Uterus (tissue), 2 donors: Measurements from ENCODE around the gene AKT2.

ENCODE experiments used
- POLR2A ChIP-seq, 2 donors: fragments of 450-650 bp; IDR thresholded peaks; one replicate each; pipeline ENCODE4 v1.6.1; 2016; ENCODE audit warnings: antibody characterized with exemption in 2 of 2, mild to moderate bottlenecking in 1 of 2, moderate library complexity in 1 of 2
- TF ChIP-seq, protein P1 (sequence below), 4 experiments: fragments of 200-600 bp in 2 of 4; fragments of 450-650 bp in 2 of 4; sonication (generic) in 2 of 4; IDR thresholded peaks; one replicate each; pipeline ENCODE4 v1.5.1; 2016 to 2019; ENCODE audit warnings: antibody characterized with exemption in 4 of 4, mild to moderate bottlenecking in 2 of 4, moderate library complexity in 1 of 4

DNA sequence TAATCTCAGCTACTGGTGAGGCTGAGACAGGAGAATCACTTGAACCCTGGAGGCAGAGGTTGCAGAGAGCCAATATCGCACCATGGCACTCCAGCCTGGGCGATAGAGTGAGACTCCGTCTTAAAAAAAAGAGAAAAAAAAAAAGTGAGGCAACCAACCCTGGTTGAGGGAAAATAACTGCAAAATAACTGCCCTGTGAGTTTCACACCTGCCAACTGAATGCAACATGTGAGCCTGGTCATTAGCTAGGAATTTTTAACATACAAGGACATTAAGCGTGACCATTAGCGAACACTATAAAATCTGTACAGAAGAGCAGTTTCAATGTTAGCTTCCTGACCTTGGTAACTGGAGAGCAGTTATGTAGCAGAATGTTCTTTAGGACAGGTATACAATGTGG is 56.3 kb downstream of the AKT2 start:
- no peak for TF ChIP-seq POLR2A (IDR thresholded peaks at IDR 0.05)
- TF ChIP-seq, protein P1, sequence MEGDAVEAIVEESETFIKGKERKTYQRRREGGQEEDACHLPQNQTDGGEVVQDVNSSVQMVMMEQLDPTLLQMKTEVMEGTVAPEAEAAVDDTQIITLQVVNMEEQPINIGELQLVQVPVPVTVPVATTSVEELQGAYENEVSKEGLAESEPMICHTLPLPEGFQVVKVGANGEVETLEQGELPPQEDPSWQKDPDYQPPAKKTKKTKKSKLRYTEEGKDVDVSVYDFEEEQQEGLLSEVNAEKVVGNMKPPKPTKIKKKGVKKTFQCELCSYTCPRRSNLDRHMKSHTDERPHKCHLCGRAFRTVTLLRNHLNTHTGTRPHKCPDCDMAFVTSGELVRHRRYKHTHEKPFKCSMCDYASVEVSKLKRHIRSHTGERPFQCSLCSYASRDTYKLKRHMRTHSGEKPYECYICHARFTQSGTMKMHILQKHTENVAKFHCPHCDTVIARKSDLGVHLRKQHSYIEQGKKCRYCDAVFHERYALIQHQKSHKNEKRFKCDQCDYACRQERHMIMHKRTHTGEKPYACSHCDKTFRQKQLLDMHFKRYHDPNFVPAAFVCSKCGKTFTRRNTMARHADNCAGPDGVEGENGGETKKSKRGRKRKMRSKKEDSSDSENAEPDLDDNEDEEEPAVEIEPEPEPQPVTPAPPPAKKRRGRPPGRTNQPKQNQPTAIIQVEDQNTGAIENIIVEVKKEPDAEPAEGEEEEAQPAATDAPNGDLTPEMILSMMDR (IDR thresholded peaks at IDR 0.05) = no peak
